DMS114 treated with DMSO at 0.1 percent for 48 hours (cell line): ENCODE data around the gene AKT3.
A peak's percentile ranks its signal among the peaks of the same experiment; 100 is the strongest.
"Not testable (repeated sequence)": the region's sequence is repeated elsewhere in the genome, so short reads cannot be mapped to it uniquely, and the experiment has no call there.

Source experiments
- DNase-seq: peaks from one replicate; lab custom pipeline; 2025; ENCODE audit not compliant: unreplicated experiment; lab: John Stamatoyannopoulos, UW

The AKT3 gene

DNA sequence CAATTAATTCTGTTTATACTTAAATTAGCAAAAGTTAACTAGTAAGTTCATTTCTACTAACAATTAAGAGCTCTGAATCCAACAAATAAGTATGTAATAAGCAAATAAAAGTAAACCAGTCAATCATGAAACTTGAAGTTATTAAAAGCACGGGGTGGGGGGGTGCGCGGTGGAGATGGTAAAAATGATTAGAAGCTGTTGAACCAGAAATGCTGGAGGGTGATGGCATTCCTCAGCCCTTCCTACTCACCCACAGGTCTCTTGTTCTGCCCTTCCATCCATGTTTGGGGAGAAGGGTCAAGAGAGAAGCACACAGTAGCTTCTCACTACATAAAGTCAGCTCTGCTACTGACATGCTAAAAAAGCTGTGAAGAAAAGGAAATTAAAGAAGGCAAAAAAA is 63.5 kb downstream of the AKT3 start:
- DNase-seq = no peak

- DNase-seq = no peak
Observed at GRCh38 chr1:243784506-243784905, 65.5 kb downstream of the AKT3 start.

GRCh38 chr1:243783714-243784113 is 66.3 kb downstream of the AKT3 start:
- no peak for DNase-seq

DNA sequence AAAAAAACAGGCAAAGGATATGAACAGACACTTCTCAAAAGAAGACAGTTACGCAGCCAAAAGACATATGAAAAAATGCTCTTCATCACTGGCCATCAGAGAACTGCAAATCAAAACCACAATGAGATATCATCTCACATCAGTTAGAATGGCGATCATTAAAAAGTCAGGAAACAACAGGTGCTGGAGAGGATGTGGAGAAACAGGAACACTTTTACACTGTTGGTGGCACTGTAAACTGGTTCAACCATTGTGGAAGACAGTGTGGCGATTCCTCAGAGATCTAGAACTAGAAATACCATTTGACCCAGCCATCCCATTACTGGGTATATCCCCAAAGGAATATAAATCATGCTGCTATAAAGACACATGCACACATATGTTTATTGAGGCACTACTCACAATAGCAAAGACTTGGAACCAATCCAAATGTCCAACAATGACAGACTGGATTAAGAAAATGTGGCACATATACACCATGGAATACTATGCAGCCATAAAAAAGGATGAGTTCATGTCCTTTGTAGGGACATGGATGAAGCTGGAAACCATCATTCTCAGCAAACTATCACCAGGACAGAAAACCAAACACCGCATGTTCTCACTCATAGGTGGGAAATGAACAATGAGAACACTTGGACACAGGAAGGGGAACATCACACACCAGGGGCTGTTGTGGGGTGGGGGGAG is 77.5 kb downstream of the AKT3 start:
- DNase-seq = not testable (repeated sequence)

- DNase-seq = no peak
Observed at GRCh38 chr1:243770860-243771259, 79.2 kb downstream of the AKT3 start.

- DNase-seq = no peak
Observed at GRCh38 chr1:243765676-243766075, 84.4 kb downstream of the AKT3 start.

GRCh38 chr1:243763806-243764205 is 86.2 kb downstream of the AKT3 start:
- DNase-seq = no peak

- DNase-seq = no peak
Observed at GRCh38 chr1:243758647-243759046, 91.4 kb downstream of the AKT3 start.

- DNase-seq = no peak
Observed at GRCh38 chr1:243756529-243756928, 93.5 kb downstream of the AKT3 start.

DNA sequence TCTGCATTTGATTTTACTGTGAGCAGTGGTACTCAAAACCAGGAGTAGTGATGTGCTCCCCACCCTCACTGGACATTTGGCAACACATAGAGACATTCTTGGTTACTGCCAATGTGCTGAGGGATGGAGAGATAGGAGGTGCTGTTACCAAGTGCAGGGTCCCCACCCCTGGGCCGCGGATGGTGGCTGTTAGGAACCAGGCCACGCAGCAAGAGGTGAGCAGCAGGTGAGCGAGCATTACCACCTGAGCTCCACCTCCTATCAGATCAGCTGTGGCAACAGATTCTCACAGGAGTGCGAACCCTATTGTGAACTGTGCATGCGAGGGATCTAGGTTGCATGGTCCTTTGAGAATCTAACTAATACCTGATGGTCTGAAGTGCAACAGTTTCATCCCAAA is 95.7 kb downstream of the AKT3 start:
- no peak for DNase-seq

GRCh38 chr1:243751506-243751905 is 98.5 kb downstream of the AKT3 start:
- no peak for DNase-seq

DNA sequence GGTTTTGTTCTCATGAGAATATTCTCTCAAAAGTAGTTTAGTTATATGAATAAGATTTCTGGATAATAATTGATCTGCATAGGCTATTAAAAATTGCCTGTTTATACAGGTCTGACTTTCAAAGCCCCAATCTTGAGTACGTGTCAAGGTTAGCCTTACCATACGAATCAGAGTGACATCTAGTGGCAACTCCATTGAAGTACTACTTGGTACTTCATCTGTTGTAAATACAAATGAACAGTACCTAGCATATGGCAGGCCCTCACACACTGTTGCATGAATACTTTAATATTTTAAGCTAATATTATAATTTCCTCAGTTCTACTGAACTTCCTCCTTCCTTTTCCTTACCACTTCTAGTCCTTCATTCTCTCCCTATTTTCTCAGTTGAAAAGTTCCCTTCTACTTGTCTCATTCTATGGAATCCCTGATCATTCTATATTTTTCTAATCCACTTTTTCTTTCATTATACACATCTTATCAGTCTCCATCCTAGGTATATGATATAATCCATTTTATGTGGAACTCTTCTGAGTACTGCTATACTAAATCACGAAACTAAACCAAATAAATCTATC is 101.2 kb downstream of the AKT3 start:
- peak; percentile 74 for DNase-seq

GRCh38 chr1:243748227-243748626 is 101.8 kb downstream of the AKT3 start:
- DNase-seq = no peak

DNA sequence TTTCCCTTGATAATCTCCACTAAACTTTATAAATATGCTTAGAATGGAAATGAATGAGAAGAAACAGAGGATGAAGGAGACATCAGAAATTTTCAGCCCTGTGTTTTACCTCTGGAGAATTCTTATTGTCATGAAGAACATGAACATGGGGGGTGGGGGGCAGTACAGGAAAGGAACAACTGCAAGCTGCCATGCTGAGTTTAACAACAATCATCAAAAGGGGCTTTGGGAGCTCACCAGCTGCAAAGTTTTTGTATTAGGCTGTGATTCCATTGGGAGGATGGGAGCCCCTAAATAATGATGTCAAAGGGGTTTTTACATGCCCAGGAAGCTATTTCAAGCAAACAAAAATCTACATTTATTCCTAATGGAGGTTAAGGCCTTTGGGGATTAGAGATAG is 103.3 kb downstream of the AKT3 start:
- DNase-seq = no peak

- DNase-seq = no peak
Observed at GRCh38 chr1:243745356-243745755, 104.7 kb downstream of the AKT3 start.

DNA sequence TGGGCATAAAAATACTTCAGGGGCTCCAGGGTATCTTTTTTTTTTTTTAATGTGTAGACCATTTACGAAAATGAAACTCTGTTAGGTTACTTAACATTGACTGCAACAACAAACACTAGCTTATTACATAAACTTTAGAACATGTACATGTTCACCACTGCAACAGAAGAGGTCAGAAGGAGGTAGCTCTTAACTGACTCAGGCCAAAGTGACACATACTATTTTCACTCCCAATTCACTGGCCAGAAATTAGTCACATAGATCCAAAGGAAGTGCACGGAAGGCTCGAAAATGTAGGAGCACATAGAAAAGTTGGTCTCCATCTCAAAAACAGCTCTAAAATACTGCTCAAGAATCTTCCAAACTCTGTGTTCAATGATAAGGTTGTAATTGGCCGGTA is 107.2 kb downstream of the AKT3 start:
- no peak for DNase-seq

DNA sequence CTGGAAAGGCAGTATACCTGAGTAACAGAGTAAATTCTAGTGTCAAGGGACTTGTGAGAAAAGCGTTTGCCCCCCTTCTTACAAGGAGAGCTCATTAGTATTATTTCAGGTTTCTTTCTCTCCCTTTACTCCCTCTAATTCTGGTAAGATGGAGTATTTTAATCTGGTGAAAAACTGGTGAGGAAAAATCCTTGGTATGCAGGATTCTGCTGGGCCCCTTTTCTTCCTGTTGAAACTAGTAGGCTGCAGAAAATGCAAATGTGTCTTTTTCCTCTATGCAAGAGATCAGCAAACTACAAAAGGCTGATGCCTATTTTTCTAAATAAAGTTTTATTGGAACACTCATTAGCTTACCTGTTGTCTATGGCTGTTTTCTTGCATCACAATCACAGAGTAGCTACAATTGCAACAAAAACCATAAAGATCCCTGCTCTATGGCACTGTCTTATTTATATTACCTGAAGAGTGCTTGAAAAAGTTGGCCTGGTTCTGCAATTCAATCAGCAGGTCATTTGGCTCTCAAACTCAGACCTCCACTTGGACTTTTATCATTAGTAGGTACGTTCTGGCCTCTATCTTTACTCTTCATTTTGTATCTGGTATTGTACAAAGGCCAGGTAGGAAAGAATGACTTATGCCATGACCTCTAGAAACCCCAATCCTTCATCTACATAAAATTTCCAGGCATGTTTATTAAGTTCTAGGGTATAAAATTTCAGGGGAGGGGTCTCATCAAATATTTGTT is 109.6 kb downstream of the AKT3 start:
- no peak for DNase-seq

DNA sequence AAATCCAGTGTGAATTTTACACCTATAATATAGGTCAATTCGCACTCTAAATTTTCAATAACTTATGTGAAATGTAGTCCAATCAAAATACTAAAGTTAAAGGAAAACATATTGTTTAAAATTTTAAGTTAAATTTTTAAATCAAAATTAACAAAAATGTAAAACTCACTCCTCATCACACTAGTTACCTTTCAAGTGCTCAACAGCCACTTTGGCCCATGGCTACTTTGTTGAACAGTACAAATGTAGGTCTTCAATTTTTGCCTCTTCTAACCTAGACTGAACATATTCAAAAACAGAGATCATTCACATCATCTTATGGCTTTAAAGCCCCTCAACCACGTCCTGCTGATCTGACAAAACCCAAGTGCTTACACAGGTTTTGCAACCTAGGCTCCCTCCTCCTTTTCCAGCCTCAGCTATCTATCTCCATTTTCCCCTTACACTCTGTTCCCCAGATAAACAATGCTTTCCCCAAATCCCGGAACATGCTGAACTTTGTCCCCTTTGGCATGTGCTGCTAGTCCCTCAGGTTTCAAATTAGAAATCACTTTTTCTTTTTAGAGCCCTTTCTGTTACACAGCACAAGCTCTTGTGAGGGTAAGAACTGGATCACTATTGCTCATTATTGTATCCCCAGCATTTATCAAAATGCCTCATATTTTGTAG is 110.6 kb downstream of the AKT3 start:
- no peak for DNase-seq

DNA sequence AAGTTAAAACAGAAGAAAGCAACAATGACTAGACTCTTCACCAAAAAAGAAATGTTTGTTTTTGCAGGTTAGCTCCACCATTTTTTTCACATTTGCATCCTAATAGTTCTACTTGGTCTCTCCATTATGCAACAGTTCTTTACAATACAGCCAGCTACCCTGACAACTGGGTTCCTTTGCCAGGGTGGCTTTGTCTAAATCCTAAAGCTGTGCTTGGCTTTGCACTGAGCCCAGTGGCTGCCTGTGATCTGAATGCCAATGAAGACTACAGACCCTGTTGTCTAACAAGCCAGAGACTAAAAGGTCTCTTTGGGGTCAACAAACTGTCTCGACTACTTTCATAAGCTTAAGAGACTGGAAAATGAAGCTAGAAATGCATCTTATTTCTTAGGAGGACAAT is 112.0 kb downstream of the AKT3 start:
- DNase-seq = no peak

GRCh38 chr1:243735457-243735856 is 114.6 kb downstream of the AKT3 start:
- DNase-seq = no peak

GRCh38 chr1:243734308-243734695 is 115.7 kb downstream of the AKT3 start:
- DNase-seq = no peak
